GM23338 (cell line): ENCODE measurements around the gene AP1S2. TPM values are rescaled to one million over a fixed set of nuclear protein-coding genes. Genes with fewer than 3 reads are reported as not detected.

Experiments
- ATAC-seq: fragments of 200-7000 bp; cut with Tn5 transposase; 3 replicates; pipeline ENCODE4 v1.9.1; 2020
- DNase-seq: peaks from one replicate; pipeline ENCODE4 v3.0.0-alpha.2; 2015; ENCODE audit warnings: low spot score
- H2AFZ ChIP-seq: fragments of 200-600 bp; sonication (generic); 2 replicates; pipeline ENCODE4 v1.8.0; 2016; ENCODE audit warnings: antibody characterized with exemption, mild to moderate bottlenecking, moderate library complexity
- H3F3A ChIP-seq: fragments of 200-600 bp; sonication (generic); replicated peaks from 2 replicates; pipeline ENCODE4 v1.8.0; 2017; ENCODE audit warnings: antibody characterized with exemption, mixed run types, low read depth
- H3K27ac ChIP-seq: fragments of 200-600 bp; sonication (generic); 2 replicates; pipeline ENCODE4 v1.6.1; 2016; ENCODE audit warnings: low read depth
- H3K27me3 ChIP-seq: fragments of 200-600 bp; sonication (generic); 2 replicates; pipeline ENCODE4 v1.8.0; 2016; ENCODE audit warnings: mild to moderate bottlenecking, mixed run types, moderate library complexity; ENCODE audit not compliant: insufficient read depth
- H3K36me3 ChIP-seq: fragments of 200-600 bp; sonication (generic); 2 replicates; pipeline ENCODE4 v1.8.0; 2016; ENCODE audit warnings: mild to moderate bottlenecking; ENCODE audit not compliant: insufficient read depth
- H3K4me1 ChIP-seq: fragments of 200-600 bp; sonication (generic); 2 replicates; pipeline ENCODE4 v1.8.0; 2016; ENCODE audit warnings: mild to moderate bottlenecking, moderate library complexity; ENCODE audit not compliant: insufficient read depth
- H3K4me2 ChIP-seq: fragments of 200-600 bp; sonication (generic); 2 replicates; pipeline ENCODE4 v1.7.1; 2017; ENCODE audit warnings: mixed run types
- H3K4me3 ChIP-seq: fragments of 200-600 bp; sonication (generic); 2 replicates; pipeline ENCODE4 v1.6.1; 2016; ENCODE audit warnings: mixed run types
- H3K79me2 ChIP-seq: fragments of 200-600 bp; sonication (generic); replicated peaks from 2 replicates; pipeline ENCODE4 v1.8.0; 2017; ENCODE audit warnings: mild to moderate bottlenecking; ENCODE audit not compliant: insufficient read depth
- H3K9me2 ChIP-seq: fragments of 200-600 bp; sonication (generic); 2 replicates; pipeline ENCODE4 v1.8.0; 2017; ENCODE audit not compliant: insufficient read depth
- H4K20me1 ChIP-seq: fragments of 200-600 bp; sonication (generic); replicated peaks from 2 replicates; pipeline ENCODE4 v1.8.0; 2017; ENCODE audit warnings: mild to moderate bottlenecking; ENCODE audit not compliant: insufficient read depth
- H3K27ac Mint-ChIP-seq: 2 replicates; pipeline ENCODE4 v1.8.0; 2020; ENCODE audit warnings: inconsistent platforms, mild to moderate bottlenecking, moderate library complexity, mixed read lengths
- H3K27me3 Mint-ChIP-seq: 3 replicates; pipeline ENCODE4 v1.8.0; 2022; ENCODE audit warnings: low read depth, mild to moderate bottlenecking, moderate library complexity, mixed read lengths, inconsistent platforms; ENCODE audit not compliant: insufficient read depth, poor library complexity
- H3K36me3 Mint-ChIP-seq: 3 replicates; pipeline ENCODE4 v1.8.0; 2021; ENCODE audit warnings: low read depth, mild to moderate bottlenecking, inconsistent platforms, moderate library complexity, mixed read lengths
- H3K4me1 Mint-ChIP-seq: 3 replicates; pipeline ENCODE4 v1.8.0; 2020; ENCODE audit warnings: mild to moderate bottlenecking, inconsistent platforms, mixed read lengths
- H3K4me3 Mint-ChIP-seq: 3 replicates; pipeline ENCODE4 v1.8.0; 2021; ENCODE audit warnings: moderate library complexity, mild to moderate bottlenecking, inconsistent platforms, mixed read lengths
- H3K9me3 Mint-ChIP-seq: 3 replicates; pipeline ENCODE4 v1.8.0; 2020; ENCODE audit warnings: moderate library complexity, mild to moderate bottlenecking, inconsistent platforms, mixed read lengths
- EZH2 ChIP-seq: fragments of 200-600 bp; sonication (generic); IDR thresholded peaks from one replicate; pipeline ENCODE4 v1.8.0; 2017; ENCODE audit warnings: antibody characterized with exemption, mild to moderate bottlenecking, low read depth; ENCODE audit not compliant: unreplicated experiment
- EZH2phosphoT487 ChIP-seq: fragments of 200-600 bp; sonication (generic); IDR thresholded peaks from one replicate; pipeline ENCODE4 v1.8.1; 2018; ENCODE audit warnings: antibody characterized with exemption; ENCODE audit not compliant: unreplicated experiment
- JUNB ChIP-seq: IDR thresholded peaks from one replicate; pipeline ENCODE4 v1.6.1; 2016; ENCODE audit warnings: antibody characterized with exemption; ENCODE audit not compliant: unreplicated experiment
- NANOG ChIP-seq: IDR thresholded peaks from 2 replicates; pipeline ENCODE4 v1.6.1; 2016; ENCODE audit warnings: antibody characterized with exemption, borderline replicate concordance
- POLR2AphosphoS5 ChIP-seq: IDR thresholded peaks from 2 replicates; pipeline ENCODE4 v1.6.1; 2016; ENCODE audit warnings: antibody characterized with exemption, low read depth
- REST ChIP-seq: IDR thresholded peaks from one replicate; pipeline ENCODE4 v1.6.1; 2018; ENCODE audit warnings: antibody characterized with exemption; ENCODE audit not compliant: unreplicated experiment
- ZNF114 ChIP-seq: fragments of 250-450 bp; sonication (Bioruptor Pico); IDR thresholded peaks from 2 replicates; pipeline ENCODE4 v1.5.0; 2020; ENCODE audit warnings: mild to moderate bottlenecking, moderate library complexity
- ZNF331 ChIP-seq: fragments of 250-450 bp; sonication (Bioruptor Pico); IDR thresholded peaks from 2 replicates; pipeline ENCODE4 v1.5.0; 2020; ENCODE audit warnings: low read depth, mild to moderate bottlenecking, moderate library complexity
- polyA plus RNA-seq: library from polyadenylated mRNA; unstranded; fragments of >200 nt; fragmentation: Nextera tagmentation; extraction: Ambion mirVana; gene quantifications from 2 replicates; pipeline ENCODE4 v1.2.1, GENCODE V29; 2016
- total RNA-seq: library from RNA; depleted of rRNA; stranded (reverse); fragments of >200 nt; shearing (Covaris generic); gene quantifications from 2 replicates; pipeline ENCODE4 v1.2.3, GENCODE V29; 2014

AP1S2 gene
- total and polyA plus RNA-seq, 2 experiments from 2014 or later = 160 to 251 TPM

- H3K79me2 ChIP-seq = no peaks in the 10 kb centered on the region
- no peaks in the 10 kb centered on the region for H3K9me3 Mint-ChIP-seq
- H3K27me3 ChIP-seq = no peaks in the 10 kb centered on the region
- no peak overlapping the region for H3K4me3 ChIP-seq
- H3K27me3 Mint-ChIP-seq = peaks cover 3% of the 10 kb centered on the region
- no peak overlapping the region for H3K4me3 Mint-ChIP-seq
- peak overlapping the region; percentile 47; the same call in 1 of the 2 replicates for H2AFZ ChIP-seq
- ATAC-seq = no peak
- 0 out of 3 replicates have a peak, but pooled peaks cover 2% of the 10 kb centered on the region for H3K36me3 Mint-ChIP-seq
- H4K20me1 ChIP-seq = no peaks in the 10 kb centered on the region
- 0 out of 2 replicates have a peak overlapping the region, but pooled peaks have one; percentile 1 for H3K4me2 ChIP-seq
- H3K27ac ChIP-seq = no peak overlapping the region
- H3K9me2 ChIP-seq = no peaks in the 10 kb centered on the region
- H3F3A ChIP-seq = no peaks in the 10 kb centered on the region
- H3K4me1 ChIP-seq = peaks cover 14% of the 10 kb centered on the region; the same call in 1 of the 2 replicates
- TF ChIP-seq REST (no peak), NANOG (no peak), EZH2phosphoT487 (no peak), EZH2 (no peak)
- DNase-seq = no peak
- no peaks in the 10 kb centered on the region for H3K36me3 ChIP-seq
- peaks cover 21% of the 10 kb centered on the region for H3K4me1 Mint-ChIP-seq
- no peak overlapping the region for H3K27ac Mint-ChIP-seq
Measured at GRCh38 chrX:15888062-15888461, 33.4 kb upstream of the AP1S2 start.

- Mint-ChIP-seq H3K9me3 (peaks cover 11% of the 10 kb centered on the region), H3K4me1 (peaks cover 11% of the 10 kb centered on the region; the same call in 2 of the 3 replicates), H3K4me3 (no peak overlapping the region), H3K36me3 (peaks cover 7% of the 10 kb centered on the region; the same call in 2 of the 3 replicates), H3K27ac (no peak overlapping the region), H3K27me3 (peaks cover 5% of the 10 kb centered on the region)
- Histone ChIP-seq H3K36me3 (no peaks in the 10 kb centered on the region), H3F3A (no peaks in the 10 kb centered on the region), H3K79me2 (no peaks in the 10 kb centered on the region), H4K20me1 (no peaks in the 10 kb centered on the region), H2AFZ (no peak overlapping the region), H3K9me2 (no peaks in the 10 kb centered on the region), H3K27me3 (no peaks in the 10 kb centered on the region), H3K27ac (no peak overlapping the region), H3K4me3 (no peak overlapping the region), H3K4me1 (peaks cover 20% of the 10 kb centered on the region), H3K4me2 (no peak overlapping the region)
- no peak for DNase-seq
- ATAC-seq = no peak
- TF ChIP-seq EZH2phosphoT487 (no peak), JUNB (no peak), EZH2 (no peak), POLR2AphosphoS5 (no peak), ZNF114 (CRISPR knock-in tag) (no peak), ZNF331 (CRISPR knock-in tag) (no peak), REST (no peak)
Measured at GRCh38 chrX:15883540-15883863, 28.9 kb upstream of the AP1S2 start.
